IMR-90 (cell line): ENCODE results near the gene ANKRD31. TPM values are rescaled to one million over a fixed set of nuclear protein-coding genes. Genes with fewer than 3 reads are reported as not detected.
A peak's percentile ranks its signal among the peaks of the same experiment; 100 is the strongest.

Experiments used
- CTCF ChIP-seq: conservative IDR thresholded peaks from 2 replicates; pipeline ENCODE4 v1.5.1; 2012; ENCODE audit warnings: mild to moderate bottlenecking, low read depth, low read length, improper control_type of control experiment
- POLR2A ChIP-seq: IDR thresholded peaks from 2 replicates; pipeline ENCODE4 v1.6.1; 2012; ENCODE audit warnings: mild to moderate bottlenecking, low read depth, low read length
- RAD21 ChIP-seq: IDR thresholded peaks from 2 replicates; pipeline ENCODE4 v1.6.1; 2012; ENCODE audit warnings: low read length, improper control_type of control experiment
- RFX5 ChIP-seq: IDR thresholded peaks from 2 replicates; pipeline ENCODE4 v1.8.0; 2012; ENCODE audit warnings: low read depth, mild to moderate bottlenecking, low read length, moderate library complexity
- SMC3 ChIP-seq: fragments of 150-350 bp; IDR thresholded peaks from 2 replicates; pipeline ENCODE4 v1.6.1; 2016; ENCODE audit warnings: low read depth, mild to moderate bottlenecking, antibody characterized with exemption, low read length, moderate library complexity
- polyA plus RNA-seq, 3 experiments: library from polyadenylated mRNA; depleted of rRNA; stranded (reverse); fragments of >200 nt; gene quantifications; 2 replicates each; pipeline ENCODE4 v1.2.3, GENCODE V29; 2012; ENCODE audit warnings: low replicate concordance in 1 of 3
- total RNA-seq: library from RNA; depleted of rRNA; stranded (reverse); fragments of >200 nt; gene quantifications from 2 replicates; pipeline ENCODE4 v1.2.3, GENCODE V29; 2012

Gene ANKRD31
- total and polyA plus RNA-seq, 2 of the 4 experiments (the other 2 are of a cell fraction) = under 0.01 to 0.02 TPM

- TF ChIP-seq CTCF = peak; percentile 83
- peak; percentile 46; the same call in 1 of the 2 replicates for TF ChIP-seq POLR2A
- no peak for TF ChIP-seq RFX5
- peak; percentile 76 for TF ChIP-seq RAD21
- peak; percentile 55; the same call in 1 of the 2 replicates for TF ChIP-seq SMC3
Observed at GRCh38 chr5:75236322-75237316, at the start of gene ANKRD31 (continued).
